A549 treated with ZK216348 at 1 μM for 4 hours (cell line): Measurements from ENCODE around the gene PLXNA1. TPM values are rescaled to one million over a fixed set of nuclear protein-coding genes. Genes with fewer than 3 reads are reported as not detected.

Source experiments
- total RNA-seq: library from RNA; stranded (reverse); fragments of 200-300 nt; extraction: Qiagen RNA extraction; gene quantifications from 5 replicates; pipeline ENCODE4 v1.2.3, GENCODE V29; 2022; ENCODE audit warnings: low read depth

PLXNA1 gene
- total RNA-seq = 16.7 to 27.7 TPM (median 25.0 TPM) in 5 replicates

DNA sequence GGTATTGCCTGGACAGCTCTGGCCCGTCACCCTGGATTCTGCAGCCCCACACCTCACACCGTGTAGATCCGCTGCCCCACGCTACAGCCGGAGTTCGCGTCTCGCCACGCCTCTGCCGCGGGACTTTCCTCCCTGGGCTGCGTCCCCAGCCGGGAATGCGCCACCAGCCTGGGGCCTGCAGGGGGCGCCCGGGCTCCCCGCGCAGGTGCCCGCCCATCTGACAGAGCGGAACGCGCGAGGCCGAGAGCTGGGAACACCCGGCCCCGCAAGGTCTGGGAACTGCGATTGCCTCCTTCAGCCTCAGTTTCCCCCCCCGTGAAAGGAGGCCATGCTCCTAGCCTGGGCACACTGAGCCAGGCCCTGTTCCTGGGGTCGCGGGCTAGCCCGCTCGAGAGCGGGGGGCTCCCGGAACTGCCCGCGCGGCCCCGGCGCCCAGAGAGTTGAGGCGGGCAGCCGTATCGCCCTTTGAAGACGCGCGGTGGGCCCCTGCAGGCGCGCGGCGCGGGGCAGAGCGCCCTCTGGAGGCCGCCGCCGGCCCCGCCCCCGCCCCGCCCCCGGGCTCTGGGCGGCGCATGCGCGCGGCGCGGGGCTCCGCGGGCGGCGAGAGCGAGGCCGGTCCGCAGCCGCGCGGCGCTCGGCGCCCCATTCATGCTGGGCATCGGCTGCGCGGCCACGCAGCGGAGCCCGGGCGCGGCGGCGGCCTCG is at the start of gene PLXNA1:
TSS of gene PLXNA1 (plus strand) at position 645 of the 705 bp plus-strand sequence. CDS start 5,479 bp downstream, outside the sequence.

Other genes starting within 250 kb of the PLXNA1 start
- not detected in 5 replicates for gene PRR23E, start 210.0 kb downstream of the PLXNA1 start, total RNA-seq